SK-N-SH (cell line): Measurements from ENCODE around the gene LSM10. TPM values are rescaled to one million over a fixed set of nuclear protein-coding genes. Genes with fewer than 3 reads are reported as not detected.

ENCODE experiments used
- CHD2 ChIP-seq: fragments of 150-350 bp; IDR thresholded peaks from 2 replicates; pipeline ENCODE4 v1.6.1; 2018; ENCODE audit warnings: low read length; ENCODE audit not compliant: partially characterized antibody
- EP300 ChIP-seq, 2 experiments: IDR thresholded peaks; 2 replicates each; pipeline versions ENCODE4 v1.4.0 to v1.6.1; 2012; ENCODE audit warnings: borderline replicate concordance in 1 of 2, low read depth in 1 of 2, low read length in 1 of 2
- FOXM1 ChIP-seq: IDR thresholded peaks from 2 replicates; pipeline ENCODE4 v1.4.0; 2012; ENCODE audit warnings: low read depth, mild to moderate bottlenecking
- GABPA ChIP-seq: IDR thresholded peaks from 2 replicates; pipeline ENCODE4 v1.4.0; 2012; ENCODE audit warnings: low read depth, mild to moderate bottlenecking
- GATA2 ChIP-seq: sonication (generic); formaldehyde crosslinking; IDR thresholded peaks from 2 replicates; pipeline ENCODE4 v1.5.0; 2020; ENCODE audit warnings: mild to moderate bottlenecking, missing genetic modification reagents
- NRF1 ChIP-seq: IDR thresholded peaks from 2 replicates; pipeline ENCODE4 v1.6.1; 2012; ENCODE audit warnings: low read depth, mild to moderate bottlenecking, low read length
- RFX5 ChIP-seq: IDR thresholded peaks from 2 replicates; pipeline ENCODE4 v1.6.1; 2012; ENCODE audit warnings: mild to moderate bottlenecking, improper control_type of control experiment, low read length
- SIN3A ChIP-seq: IDR thresholded peaks from 2 replicates; pipeline ENCODE4 v1.6.1; 2012; ENCODE audit warnings: low read depth, mild to moderate bottlenecking, low read length, moderate library complexity, borderline replicate concordance
- SMC3 ChIP-seq: IDR thresholded peaks from 2 replicates; pipeline ENCODE4 v1.6.1; 2012; ENCODE audit warnings: low read depth, low read length, improper control_type of control experiment
- TCF12 ChIP-seq: IDR thresholded peaks from 2 replicates; pipeline ENCODE4 v1.4.0; 2012
- TEAD4 ChIP-seq: IDR thresholded peaks from 2 replicates; pipeline ENCODE4 v1.4.0; 2012; ENCODE audit warnings: mild to moderate bottlenecking, borderline replicate concordance; ENCODE audit not compliant: insufficient read depth
- YY1 ChIP-seq: IDR thresholded peaks from 2 replicates; pipeline ENCODE4 v1.4.0; 2012; ENCODE audit warnings: low read depth, mild to moderate bottlenecking
- polyA plus RNA-seq, 3 experiments: library from polyadenylated mRNA; depleted of rRNA; stranded (reverse); fragments of >200 nt; gene quantifications; 2 replicates each; pipeline ENCODE4 v1.2.3, GENCODE V29; 2012
- TF ChIP-seq, protein P1 (sequence below): fragments of 150-350 bp; IDR thresholded peaks from 2 replicates; pipeline ENCODE4 v1.6.1; 2017; ENCODE audit warnings: antibody characterized with exemption, low read length, low read depth, borderline replicate concordance
- TF ChIP-seq, protein P2 (sequence below): IDR thresholded peaks from 2 replicates; pipeline ENCODE4 v1.4.0; 2012; ENCODE audit warnings: low read depth
- TF ChIP-seq, protein P3 (sequence below): IDR thresholded peaks from 2 replicates; pipeline ENCODE4 v1.6.1; 2012; ENCODE audit warnings: mild to moderate bottlenecking, low read depth, low read length, moderate library complexity
- TF ChIP-seq, protein P4 (sequence below): fragments of 150-350 bp; IDR thresholded peaks from 2 replicates; pipeline ENCODE4 v1.6.1; 2016; ENCODE audit warnings: mild to moderate bottlenecking, low read depth, low read length
- TF ChIP-seq, protein P5 (sequence below): IDR thresholded peaks from 2 replicates; pipeline ENCODE4 v1.4.0; 2012; ENCODE audit warnings: low read depth, borderline replicate concordance
- TF ChIP-seq, protein P6 (sequence below): IDR thresholded peaks from 2 replicates; pipeline ENCODE4 v1.4.0; 2012; ENCODE audit warnings: low read depth, borderline replicate concordance
- TF ChIP-seq, protein P7 (sequence below): IDR thresholded peaks from 2 replicates; pipeline ENCODE4; 2012

LSM10 gene
- polyA plus RNA-seq, 1 of the 3 experiments (the other 2 are of a cell fraction) = 96.8 TPM

DNA sequence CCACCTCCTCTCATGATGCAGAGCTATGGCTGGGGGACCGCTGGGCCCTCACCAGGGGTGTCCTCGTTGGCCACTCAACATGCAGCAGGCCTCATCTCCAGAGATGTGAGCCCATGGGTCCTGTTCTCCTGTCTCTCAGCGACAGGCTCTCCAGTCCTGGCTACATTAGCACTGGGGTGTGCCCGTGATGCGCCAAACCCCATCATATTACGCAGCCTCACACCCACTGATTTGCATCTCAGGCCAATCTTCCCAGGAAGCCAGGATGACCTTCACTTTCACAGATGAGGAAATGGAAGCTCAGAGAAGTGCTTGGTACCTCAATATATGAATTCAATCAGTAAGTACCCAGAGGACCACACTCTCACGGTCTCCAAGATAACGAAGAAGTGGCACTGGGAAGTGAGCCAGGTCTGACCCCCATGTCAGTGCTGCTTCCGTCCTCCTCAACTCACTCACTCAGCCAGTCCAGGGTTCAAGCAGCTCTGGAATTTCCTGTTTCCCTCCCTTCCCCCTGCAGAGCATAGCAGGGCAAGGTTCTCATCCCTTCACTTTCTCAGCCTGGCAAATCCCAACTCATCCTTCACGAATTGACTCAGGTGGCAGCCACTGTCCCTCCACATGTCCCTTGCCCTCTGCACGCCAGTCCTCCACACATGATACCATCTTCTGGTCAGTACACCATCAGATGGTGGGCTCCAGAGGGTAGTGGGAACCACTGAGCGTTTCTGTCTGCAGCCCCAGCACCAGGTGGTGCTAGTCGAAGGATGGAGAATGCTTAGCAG, 45.4 kb downstream of the LSM10 start (continued):
- TF ChIP-seq, protein P1, sequence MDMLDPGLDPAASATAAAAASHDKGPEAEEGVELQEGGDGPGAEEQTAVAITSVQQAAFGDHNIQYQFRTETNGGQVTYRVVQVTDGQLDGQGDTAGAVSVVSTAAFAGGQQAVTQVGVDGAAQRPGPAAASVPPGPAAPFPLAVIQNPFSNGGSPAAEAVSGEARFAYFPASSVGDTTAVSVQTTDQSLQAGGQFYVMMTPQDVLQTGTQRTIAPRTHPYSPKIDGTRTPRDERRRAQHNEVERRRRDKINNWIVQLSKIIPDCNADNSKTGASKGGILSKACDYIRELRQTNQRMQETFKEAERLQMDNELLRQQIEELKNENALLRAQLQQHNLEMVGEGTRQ = no peak
- TF ChIP-seq, protein P2, sequence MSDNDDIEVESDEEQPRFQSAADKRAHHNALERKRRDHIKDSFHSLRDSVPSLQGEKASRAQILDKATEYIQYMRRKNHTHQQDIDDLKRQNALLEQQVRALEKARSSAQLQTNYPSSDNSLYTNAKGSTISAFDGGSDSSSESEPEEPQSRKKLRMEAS = peak; percentile 25
- TF ChIP-seq GATA2 (CRISPR knock-in tag) = no peak
- TF ChIP-seq, protein P3, sequence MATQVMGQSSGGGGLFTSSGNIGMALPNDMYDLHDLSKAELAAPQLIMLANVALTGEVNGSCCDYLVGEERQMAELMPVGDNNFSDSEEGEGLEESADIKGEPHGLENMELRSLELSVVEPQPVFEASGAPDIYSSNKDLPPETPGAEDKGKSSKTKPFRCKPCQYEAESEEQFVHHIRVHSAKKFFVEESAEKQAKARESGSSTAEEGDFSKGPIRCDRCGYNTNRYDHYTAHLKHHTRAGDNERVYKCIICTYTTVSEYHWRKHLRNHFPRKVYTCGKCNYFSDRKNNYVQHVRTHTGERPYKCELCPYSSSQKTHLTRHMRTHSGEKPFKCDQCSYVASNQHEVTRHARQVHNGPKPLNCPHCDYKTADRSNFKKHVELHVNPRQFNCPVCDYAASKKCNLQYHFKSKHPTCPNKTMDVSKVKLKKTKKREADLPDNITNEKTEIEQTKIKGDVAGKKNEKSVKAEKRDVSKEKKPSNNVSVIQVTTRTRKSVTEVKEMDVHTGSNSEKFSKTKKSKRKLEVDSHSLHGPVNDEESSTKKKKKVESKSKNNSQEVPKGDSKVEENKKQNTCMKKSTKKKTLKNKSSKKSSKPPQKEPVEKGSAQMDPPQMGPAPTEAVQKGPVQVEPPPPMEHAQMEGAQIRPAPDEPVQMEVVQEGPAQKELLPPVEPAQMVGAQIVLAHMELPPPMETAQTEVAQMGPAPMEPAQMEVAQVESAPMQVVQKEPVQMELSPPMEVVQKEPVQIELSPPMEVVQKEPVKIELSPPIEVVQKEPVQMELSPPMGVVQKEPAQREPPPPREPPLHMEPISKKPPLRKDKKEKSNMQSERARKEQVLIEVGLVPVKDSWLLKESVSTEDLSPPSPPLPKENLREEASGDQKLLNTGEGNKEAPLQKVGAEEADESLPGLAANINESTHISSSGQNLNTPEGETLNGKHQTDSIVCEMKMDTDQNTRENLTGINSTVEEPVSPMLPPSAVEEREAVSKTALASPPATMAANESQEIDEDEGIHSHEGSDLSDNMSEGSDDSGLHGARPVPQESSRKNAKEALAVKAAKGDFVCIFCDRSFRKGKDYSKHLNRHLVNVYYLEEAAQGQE = no peak
- TF ChIP-seq, protein P4, sequence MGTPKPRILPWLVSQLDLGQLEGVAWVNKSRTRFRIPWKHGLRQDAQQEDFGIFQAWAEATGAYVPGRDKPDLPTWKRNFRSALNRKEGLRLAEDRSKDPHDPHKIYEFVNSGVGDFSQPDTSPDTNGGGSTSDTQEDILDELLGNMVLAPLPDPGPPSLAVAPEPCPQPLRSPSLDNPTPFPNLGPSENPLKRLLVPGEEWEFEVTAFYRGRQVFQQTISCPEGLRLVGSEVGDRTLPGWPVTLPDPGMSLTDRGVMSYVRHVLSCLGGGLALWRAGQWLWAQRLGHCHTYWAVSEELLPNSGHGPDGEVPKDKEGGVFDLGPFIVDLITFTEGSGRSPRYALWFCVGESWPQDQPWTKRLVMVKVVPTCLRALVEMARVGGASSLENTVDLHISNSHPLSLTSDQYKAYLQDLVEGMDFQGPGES = no peak
- TF ChIP-seq TCF12 = peak; percentile 77
- no peak for TF ChIP-seq YY1
- TF ChIP-seq, protein P5, sequence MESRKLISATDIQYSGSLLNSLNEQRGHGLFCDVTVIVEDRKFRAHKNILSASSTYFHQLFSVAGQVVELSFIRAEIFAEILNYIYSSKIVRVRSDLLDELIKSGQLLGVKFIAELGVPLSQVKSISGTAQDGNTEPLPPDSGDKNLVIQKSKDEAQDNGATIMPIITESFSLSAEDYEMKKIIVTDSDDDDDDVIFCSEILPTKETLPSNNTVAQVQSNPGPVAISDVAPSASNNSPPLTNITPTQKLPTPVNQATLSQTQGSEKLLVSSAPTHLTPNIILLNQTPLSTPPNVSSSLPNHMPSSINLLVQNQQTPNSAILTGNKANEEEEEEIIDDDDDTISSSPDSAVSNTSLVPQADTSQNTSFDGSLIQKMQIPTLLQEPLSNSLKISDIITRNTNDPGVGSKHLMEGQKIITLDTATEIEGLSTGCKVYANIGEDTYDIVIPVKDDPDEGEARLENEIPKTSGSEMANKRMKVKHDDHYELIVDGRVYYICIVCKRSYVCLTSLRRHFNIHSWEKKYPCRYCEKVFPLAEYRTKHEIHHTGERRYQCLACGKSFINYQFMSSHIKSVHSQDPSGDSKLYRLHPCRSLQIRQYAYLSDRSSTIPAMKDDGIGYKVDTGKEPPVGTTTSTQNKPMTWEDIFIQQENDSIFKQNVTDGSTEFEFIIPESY = 0 out of 2 replicates have a peak, but pooled peaks have one; percentile 24
- TF ChIP-seq TEAD4 = peak; percentile 77
- TF ChIP-seq EP300 (IDR thresholded peaks at IDR 0.05; ENCODE audit: borderline replicate concordance in 1 of 2, low read depth in 1 of 2, low read length in 1 of 2) = peak in 1 of 2 experiments; percentile 83; a peak in 1 of 4 replicates
- no peak for TF ChIP-seq SMC3
- TF ChIP-seq SIN3A = no peak
- TF ChIP-seq RFX5 = no peak
- no peak for TF ChIP-seq FOXM1
- no peak for TF ChIP-seq GABPA
- no peak for TF ChIP-seq NRF1
- TF ChIP-seq CHD2 = no peak
- TF ChIP-seq, protein P6, sequence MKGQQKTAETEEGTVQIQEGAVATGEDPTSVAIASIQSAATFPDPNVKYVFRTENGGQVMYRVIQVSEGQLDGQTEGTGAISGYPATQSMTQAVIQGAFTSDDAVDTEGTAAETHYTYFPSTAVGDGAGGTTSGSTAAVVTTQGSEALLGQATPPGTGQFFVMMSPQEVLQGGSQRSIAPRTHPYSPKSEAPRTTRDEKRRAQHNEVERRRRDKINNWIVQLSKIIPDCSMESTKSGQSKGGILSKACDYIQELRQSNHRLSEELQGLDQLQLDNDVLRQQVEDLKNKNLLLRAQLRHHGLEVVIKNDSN = no peak
- TF ChIP-seq, protein P7, sequence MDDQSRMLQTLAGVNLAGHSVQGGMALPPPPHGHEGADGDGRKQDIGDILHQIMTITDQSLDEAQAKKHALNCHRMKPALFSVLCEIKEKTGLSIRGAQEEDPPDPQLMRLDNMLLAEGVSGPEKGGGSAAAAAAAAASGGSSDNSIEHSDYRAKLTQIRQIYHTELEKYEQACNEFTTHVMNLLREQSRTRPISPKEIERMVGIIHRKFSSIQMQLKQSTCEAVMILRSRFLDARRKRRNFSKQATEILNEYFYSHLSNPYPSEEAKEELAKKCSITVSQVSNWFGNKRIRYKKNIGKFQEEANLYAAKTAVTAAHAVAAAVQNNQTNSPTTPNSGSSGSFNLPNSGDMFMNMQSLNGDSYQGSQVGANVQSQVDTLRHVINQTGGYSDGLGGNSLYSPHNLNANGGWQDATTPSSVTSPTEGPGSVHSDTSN = peak; percentile 60; the same call in 1 of the 2 replicates
